Stimulated activated CD4-positive, alpha-beta T cell treated with anti-CD3 and anti-CD28 coated beads, Interleukin-15, amount 100 ng/mL, for 1 hour (primary cell): ENCODE data around the gene EPO.
A peak's percentile ranks its signal among the peaks of the same experiment; 100 is the strongest.

Source experiments
- DNase-seq, 2 donors: peaks; one replicate each; pipeline ENCODE4 v3.0.0-alpha.2; 2020; ENCODE audit warnings: low read depth in 1 of 2, low spot score in 1 of 2

The EPO gene

GRCh38 chr7:100720279-100720670, at the start of gene EPO:
EPO (plus strand) TSS chr7:100720468; CDS start chr7:100720981, 513 bp downstream.
- DNase-seq: no peak

GRCh38 chr7:100671353-100672327, 48.6 kb upstream of the EPO start:
- DNase-seq: no peak

- DNase-seq: peak; percentile 97 to 99
These were observed 46.8 kb upstream of the EPO start, which contains the start of gene GNB2 for GRCh38 chr7:100673302-100673941. GNB2 (plus strand) TSS chr7:100673740; CDS start chr7:100676266, 2,526 bp downstream.

- no peak for DNase-seq
These were observed 46.3 kb upstream of the EPO start for GRCh38 chr7:100673942-100674410.

GRCh38 chr7:100674411-100675104, 45.7 kb upstream of the EPO start:
- DNase-seq: no peak

GRCh38 chr7:100675105-100675451, 45.2 kb upstream of the EPO start:
- no peak for DNase-seq

GRCh38 chr7:100675581-100676350, 44.5 kb upstream of the EPO start:
- DNase-seq: peak; percentile 57 to 76

- DNase-seq: no peak
These were observed 43.6 kb upstream of the EPO start for GRCh38 chr7:100676501-100677306.

GRCh38 chr7:100677308-100678267, 42.7 kb upstream of the EPO start:
- DNase-seq: no peak

- DNase-seq: no peak
These were observed 41.8 kb upstream of the EPO start for GRCh38 chr7:100678291-100678984.

- DNase-seq: no peak
These were observed 40.9 kb upstream of the EPO start for GRCh38 chr7:100679129-100679926.

- no peak for DNase-seq
These were observed 40.2 kb upstream of the EPO start for GRCh38 chr7:100679927-100680575.

- no peak for DNase-seq
These were observed 39.5 kb upstream of the EPO start for GRCh38 chr7:100680576-100681271.

GRCh38 chr7:100681491-100682227, 38.6 kb upstream of the EPO start:
- no peak for DNase-seq

- DNase-seq: no peak
These were observed 38.0 kb upstream of the EPO start for GRCh38 chr7:100682228-100682741.
